HS-5 (cell line): Measurements from ENCODE around the gene POU2AF1.
"Not testable (repeated sequence)": the region's sequence is repeated elsewhere in the genome, so short reads cannot be mapped to it uniquely, and the experiment has no call there.

Source experiments
- DNase-seq: peaks from one replicate; pipeline ENCODE4 v3.0.0-alpha.2; 2012; ENCODE audit warnings: low read depth

The POU2AF1 gene

DNA sequence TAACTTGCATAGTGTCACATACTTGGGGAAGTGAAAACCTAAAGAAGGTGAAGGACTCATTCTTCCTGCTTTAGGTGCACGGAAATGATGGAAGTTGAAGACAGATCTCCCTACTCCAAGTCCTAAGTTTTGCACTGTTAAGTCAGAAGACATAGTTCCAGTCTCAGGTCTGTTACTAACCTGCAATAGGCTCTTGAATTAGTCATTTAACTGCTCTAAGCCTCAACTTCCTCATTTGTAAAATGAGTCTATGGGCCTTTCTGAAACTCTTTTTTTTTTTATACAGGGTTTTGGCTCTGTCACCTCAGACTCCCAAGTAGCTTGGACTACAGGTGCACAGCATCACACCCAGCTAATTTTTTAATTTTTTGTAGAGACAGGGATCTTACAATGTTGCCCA, 30.8 kb upstream of the POU2AF1 start:
- no peak for DNase-seq

DNA sequence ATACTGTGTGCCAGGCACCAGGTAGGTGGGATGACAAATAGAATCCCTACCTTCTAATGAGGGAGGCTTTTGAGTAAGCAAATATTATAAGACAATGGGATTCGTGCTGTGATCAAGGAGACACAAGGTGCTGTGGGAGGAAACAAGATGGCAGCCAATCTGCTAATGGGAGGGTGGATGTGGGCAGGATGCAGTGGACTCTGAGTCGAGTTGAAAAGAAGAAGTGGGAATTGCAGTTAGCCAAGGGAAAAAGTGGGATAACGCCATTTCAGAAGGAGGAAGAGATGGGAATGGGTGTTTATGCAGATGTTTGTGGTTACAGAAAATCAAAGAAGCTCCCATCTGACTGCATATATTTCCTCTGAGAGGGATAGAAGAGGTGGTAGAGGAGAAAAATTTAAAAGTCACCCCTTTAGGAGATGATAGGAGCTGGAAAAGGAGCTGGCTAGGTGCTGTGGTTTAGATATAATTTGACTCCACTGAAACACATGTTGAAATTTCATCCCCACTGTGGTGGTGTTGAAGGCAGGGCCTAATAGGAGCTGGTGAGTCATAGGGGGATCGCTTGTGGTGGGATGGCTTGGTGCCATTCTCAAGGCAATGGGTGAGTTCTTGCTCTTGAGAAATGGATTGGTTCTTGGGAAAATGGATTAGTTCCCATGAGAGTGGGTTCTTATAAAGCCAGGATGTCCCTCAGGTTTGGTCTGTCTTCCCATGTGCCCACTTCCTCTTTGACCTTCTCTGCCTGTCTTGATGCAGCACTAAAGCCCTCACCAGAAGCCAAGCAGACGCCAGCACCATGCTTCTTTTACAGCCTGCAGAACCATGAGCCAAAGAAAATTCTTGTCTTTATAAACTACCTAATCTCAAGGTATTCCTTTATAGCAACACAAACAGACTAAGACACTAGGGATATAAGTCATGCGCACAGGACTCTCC, 30.0 kb upstream of the POU2AF1 start:
- no peak for DNase-seq

DNA sequence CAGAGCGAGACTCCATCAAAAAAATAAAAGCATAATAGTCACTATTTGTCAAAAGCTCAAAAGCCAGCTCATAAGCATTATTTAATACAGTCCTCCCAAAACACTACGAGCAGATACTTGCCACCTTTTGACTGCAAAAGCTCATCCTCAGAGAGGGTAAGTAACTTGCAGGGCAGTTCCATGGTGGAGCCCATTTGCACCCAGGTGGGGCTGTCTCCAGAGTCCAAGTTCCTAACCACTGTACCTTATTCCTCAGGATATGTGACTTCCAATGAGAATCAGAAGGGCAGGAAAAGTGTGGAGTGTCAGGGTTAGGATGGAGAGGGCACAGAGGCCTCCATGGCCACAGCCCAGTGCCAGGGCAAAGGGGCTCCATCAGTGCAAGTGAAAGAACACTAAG, 28.6 kb upstream of the POU2AF1 start:
- no peak for DNase-seq

DNA sequence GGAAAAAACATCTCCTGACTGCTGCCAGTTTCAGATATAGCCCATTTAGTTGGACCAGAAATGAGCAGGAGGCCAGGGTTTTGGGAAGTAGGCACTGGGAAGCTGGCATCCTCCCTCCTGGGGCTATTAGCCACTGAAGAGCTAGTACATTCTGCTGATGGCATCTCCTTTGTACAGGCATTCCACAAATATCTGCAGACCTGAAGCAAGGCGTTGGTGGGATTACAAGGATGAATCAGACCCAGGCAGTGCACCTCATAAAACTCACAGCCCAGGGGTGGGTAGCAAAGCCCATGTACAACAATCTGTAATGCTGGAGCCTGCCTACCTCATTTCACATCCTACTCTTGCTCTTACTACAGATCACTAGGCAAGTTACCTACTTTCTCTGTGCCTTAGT, 27.5 kb upstream of the POU2AF1 start:
- DNase-seq, result no peak

DNA sequence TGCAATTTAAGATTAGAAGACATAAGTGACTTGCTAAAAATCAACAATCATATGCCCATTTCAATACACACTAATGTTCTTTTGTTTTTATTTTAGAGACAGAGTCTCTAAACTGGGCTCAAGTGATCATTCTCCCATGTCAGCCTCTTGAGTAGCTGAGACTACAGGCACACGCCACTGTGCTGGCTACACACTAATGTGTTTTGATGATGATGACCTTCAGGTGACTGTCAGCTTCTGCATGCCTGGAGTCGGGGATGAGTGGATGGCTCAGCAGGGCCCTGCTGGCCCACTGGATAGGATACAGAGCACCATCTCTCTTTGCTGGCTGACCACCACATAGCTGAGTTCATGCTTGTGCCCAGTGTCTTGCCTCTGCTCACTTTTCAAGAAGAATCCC, 27.0 kb upstream of the POU2AF1 start:
- no peak for DNase-seq

DNA sequence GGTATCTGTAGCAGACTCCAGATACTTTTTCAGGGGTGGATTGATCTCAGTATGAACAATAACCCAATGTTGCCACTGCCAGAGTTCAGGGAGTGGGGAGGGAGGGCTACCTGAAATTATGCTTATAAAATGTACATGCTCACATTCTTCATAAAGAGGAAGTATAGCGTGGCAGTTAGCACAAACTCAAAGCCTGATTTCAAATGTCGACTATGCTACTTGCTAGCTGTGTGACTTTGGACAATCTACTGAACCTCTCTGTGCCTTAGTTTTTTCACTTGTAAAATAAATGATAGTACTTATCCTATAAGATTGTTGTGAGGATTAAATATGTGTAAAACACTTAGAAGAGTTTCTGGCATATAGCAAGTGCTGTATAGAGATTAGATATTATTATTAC, 26.5 kb upstream of the POU2AF1 start:
- DNase-seq, result no peak

DNA sequence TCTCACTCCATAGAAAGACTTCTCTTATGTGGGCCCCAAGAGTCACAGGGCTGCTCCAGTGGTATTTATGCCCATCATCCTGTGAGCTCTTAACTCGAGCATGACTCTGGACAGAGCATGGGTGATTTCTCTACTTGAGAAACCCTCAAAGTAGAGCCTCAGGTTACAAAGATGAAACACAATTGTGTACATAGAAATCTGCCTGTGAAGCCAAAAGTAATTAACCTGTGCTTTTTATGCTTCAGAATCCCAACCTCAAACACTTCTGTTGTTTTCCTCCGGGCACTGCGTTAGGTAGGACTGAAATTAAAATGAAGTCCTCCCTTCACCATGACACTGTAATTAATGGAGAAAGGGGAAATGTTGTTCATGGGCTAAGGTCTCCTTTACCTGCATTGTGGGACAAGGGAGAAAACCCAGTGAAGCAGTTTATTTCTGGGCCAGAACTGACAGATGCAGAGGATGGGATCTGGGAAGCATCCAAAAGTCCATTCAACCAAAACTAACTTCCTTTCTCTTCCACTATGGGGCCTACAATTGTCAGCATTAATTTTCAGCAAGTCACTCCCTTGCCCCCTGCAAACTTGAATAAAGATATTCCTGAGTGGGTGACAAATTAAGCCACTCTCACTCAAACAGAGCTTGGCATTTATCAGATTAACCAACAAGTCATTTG, 24.1 kb upstream of the POU2AF1 start:
- no peak for DNase-seq

DNA sequence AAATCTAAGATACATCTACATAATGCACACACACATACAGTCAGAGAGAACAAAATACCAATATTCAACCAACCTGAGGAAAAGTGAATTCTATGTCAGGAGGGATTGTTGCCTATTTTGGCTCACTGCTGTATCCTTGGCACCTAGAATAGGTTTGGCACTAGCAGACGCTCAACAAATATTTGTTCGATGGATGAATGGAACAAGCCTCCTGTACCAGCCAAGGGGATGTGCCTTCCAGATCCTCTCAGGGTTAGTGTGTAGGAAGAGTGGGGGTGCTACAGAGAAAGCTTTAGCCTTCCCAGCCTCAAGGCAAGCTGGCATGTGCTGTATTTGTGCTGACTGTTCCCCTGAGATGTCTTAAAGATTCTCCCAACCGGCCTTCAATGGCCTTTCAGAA, 23.3 kb upstream of the POU2AF1 start:
- DNase-seq, result no peak

DNA sequence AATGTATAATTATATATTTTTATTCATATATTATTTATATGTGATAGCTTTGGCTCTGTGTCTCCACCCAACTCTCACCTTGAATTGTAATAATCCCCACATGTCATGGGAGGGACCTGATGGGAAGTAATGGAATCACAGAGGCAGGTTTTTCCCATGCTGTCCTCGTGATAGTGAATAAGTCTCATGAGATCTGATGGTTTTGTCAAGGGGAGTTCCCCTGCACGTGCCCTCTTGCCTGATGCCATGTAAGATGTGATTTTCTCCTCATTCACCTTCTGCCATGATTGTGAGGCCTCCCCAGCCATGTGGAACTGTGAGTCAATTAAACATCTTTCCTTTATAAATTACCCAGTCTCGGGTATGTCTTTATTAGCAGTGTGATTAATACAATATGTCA, 22.9 kb upstream of the POU2AF1 start:
- DNase-seq, result not testable (repeated sequence)

DNA sequence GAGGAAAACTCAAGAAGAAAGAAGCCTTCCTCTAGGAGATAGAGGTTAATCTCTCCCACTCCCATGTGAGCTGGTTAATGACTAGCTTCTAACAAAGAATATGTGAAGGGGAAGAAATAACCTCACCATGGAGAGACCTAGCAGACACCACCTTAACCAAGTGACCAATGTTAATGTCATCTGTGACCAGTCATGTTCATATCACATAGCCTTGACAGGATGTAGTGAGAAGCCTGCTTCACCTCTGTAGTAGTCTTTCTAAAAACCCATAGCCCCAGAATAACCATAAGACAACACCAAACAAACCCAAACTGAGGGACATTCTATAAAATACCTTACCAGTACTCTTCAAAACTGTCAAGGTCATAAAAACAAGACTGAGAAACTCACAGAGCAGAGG, 21.5 kb upstream of the POU2AF1 start:
- no peak for DNase-seq

DNA sequence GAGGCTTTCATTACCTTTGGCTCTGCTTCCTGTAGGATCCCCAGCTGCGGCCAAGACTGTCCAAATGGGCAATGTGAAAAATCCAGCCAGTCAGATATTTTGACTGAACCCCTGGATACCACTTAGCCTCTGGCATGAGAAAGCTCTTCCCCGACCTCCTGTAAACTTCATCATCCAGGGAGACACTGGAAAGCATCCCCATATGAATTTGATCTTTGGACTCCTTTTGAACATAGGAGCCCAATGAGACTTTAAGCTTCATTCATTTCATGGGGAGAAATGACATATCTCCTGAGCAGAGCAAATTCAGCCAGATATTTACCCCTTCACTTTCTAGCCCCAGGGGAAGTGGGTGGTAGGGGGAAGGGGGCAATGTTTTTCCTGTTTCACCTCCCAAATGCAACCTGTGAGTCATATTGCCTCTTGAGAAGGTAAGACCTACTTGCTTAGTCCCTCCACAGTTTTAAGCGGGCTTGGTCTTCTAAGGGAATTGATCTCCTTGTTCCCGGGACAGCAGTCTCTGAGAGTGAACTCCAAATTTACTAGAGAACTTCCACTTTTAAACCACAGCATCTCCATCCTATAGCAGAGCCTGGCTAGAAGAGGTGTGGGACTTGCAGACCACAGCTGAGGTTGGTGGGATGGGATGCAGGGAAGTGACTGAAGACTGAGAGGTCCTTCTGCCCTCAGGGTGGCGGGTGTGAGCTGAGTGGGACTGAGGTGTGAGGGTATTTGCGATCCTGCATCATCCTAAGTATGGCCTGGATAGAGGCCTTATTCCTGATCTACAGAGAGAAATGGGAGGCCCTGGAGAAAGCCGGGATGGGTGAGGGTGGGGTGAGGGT, 20.3 kb upstream of the POU2AF1 start:
- DNase-seq, result no peak

DNA sequence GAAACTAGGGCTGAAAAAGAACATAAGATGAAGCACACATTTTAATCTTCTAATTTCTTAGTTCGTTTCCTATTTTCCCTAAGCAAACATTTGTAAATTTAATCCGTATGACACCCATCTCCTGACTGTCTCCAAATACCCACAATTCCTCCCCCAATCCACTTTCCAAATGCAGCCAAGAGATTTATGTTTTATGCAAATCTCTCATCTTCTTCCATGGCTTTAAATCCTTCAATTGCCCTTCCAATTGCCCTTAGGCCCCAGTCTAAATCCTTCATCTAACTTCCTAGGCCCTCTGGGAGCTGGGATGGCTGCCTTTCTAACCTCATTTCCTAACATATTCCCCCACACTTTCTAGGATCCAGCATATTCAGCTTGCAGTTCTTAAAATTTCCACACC, 18.0 kb upstream of the POU2AF1 start:
- no peak for DNase-seq

DNA sequence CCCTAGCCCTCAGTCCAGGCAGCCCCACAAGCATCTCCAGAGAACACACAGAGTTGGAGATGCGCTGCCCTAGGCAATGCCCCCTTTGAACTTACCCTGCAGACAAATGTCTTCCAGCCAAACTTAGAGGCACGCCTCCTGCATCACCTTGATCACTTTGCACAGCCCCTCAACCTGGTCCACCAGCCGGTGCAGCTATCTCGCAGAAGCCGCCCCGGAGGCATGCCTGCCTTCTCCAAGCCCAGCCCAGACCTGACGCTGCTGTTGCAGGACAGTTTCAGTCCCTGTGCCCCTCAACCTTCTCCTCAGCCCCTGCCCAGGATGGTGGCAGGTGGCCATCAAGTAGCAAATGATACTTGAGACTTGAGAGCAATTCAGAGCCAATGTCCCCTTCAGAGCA, 16.7 kb upstream of the POU2AF1 start:
- DNase-seq, result no peak

DNA sequence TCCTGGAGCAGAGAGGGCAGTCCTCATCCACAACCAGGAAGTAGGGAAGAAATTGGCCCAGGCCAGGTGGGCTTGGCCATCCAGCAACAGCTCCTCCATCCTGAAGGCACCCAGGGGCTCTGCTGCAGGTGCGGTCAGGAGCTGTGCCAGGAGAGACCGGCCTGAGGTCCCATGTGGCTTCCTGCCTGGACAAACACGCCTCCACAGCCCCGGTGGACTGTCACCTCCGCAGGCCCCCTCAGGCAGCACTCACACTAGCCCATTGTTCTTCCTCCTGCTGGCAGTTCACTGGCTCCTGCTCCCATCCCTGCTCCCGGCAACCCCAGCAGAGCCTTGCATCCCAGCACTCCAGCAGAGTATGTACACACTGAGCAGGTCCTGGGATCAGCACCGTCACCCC, 16.0 kb upstream of the POU2AF1 start:
- no peak for DNase-seq

DNA sequence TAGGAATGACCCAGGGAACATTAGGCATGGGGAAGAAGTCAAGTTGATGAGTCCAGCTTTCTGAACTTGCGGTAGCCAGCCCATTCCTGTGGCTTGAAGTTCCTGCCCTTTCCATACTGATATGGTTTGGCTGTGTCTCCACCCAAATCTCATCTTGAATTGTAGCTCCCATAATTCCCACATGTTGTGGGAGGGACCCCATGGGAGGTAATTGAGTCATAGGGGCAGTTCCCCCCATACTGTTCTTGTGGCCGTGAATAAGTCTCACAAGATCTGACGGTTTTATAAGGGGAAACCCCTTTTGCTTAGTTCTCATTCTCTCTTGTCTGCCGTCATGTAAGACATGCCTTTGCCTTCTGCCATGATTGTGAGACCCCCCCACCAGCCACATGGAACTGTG, 15.1 kb upstream of the POU2AF1 start:
- DNase-seq, result not testable (repeated sequence)

DNA sequence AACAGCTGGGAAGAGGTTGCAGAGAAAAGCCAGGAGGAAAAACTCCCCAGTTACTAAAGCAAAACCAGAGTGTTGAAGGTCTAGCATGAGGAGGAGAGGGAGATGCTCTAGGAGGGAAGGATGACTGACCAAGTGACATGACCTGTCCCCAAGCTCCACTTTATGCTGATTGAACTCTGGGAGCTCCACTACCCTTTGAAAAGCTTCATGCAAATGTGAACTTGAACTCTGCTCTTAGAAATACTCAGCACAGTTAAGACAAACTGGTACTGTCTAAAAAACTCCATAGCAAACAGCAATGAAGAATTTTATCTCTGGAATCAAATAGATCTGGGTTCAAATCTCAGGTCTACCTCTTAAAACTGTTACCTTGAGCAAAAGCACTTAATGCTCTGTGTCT, 14.5 kb upstream of the POU2AF1 start:
- no peak for DNase-seq

DNA sequence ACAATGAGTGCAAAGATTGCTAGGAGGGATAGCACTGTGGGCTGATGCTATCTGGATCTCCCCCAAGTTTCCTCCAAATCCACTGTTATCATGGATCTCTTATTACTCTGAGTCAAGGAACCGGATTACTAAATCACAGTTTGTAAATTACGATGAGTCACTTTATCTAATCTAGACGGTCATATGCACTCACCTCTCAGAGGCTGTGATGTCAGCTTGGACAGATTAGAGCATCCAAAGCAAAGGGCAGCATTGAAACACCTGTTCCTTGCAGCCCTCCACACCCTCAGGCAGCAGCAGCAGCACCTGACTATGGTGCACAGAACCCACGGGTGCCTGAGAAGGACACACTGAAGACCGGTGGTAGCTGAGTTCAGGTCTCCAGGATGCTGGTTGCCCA, 14.0 kb upstream of the POU2AF1 start:
- no peak for DNase-seq

DNA sequence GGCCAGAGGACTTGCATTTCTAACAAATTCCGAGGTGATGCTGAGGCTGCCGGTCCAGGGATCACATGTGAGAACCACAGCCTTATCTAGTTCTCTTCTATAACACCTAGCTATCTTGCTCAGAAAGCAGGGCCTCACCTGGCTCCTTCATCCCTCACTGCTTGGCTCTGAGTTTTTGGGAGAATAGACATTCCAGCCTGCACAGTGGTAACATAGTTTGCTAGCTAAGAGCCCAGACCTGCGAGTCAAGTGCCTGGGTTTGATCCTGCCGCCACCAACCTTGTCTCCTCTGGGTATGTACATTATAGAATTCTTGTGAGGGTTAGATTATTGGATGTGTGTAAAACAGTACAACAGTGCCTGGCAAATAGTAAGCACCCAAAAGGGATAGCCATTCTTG, 13.5 kb upstream of the POU2AF1 start:
- DNase-seq, result no peak

DNA sequence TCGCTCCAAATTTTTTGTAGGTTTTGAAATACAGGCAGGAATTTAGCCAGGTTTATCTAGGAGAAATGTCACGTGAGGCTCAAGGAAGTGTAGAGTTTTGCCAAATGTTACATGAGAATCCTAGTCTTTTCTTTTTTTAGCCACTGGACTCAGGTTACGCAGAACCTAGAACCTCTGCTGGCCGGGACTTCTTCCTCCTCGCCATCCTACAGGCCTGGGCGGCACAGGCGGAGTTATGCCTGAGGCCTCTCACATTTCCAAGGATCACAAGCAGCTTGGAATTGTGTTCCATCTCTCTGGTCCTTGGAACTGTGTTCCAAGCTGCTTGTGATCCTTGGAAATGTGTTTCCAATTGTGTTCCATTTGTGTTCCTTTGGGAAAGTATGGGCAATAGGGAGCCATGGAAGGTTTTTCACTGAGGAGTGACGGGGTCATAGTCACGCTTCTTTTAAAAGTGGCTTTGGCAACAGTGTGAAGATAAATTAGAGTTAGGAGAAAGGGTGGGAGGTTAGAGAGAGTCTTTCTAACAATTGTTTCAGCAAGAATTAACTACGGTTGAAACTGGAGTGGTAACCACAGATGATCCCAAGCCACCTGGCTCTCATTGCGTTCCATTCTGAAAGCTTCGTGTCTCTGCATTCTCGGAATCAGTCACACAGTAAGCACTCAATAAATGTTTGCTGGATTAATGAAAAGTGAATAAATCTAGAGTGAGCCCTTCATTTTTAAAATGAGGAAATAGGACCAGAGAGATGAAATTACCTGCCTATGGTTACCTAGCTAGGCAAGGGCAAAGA, 12.5 kb upstream of the POU2AF1 start:
- DNase-seq, result no peak

DNA sequence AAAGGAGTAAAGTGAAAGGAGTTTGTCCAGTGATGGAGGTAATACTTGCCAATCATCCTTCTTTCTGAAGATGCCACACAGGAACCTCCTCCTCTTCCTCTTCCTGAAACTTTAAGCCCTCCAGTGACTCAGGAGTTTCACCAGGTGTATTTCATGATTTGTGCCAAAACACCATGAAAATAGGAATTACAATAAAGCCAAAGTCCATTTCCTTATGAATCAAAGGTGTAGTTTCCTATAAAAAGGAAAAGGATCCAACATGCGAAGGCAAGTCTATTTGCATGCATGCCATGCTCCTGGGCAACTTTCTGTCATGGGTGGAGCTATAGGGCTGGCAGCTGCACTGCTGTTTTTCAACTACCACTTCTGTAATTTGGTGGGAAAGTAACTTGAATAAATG, 9.8 kb upstream of the POU2AF1 start:
- DNase-seq, result no peak

DNA sequence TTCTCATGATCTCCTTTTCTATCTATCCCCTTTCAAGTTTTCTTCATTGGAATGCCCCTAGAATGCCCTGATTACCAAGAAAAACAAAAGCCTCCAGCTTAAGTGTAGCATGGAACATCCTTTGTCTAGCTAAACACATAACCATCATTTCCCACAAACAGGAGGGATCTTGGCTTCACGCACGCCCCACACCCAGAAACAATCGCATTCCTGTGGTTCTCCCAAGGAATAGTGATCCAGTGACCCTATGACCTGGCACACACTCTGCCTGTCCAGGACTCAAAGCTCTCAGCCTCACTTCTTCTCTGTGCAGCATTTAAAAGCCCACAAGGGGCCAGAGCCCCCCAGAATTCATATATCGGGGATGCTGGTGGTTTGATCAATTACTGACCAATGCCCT, 9.3 kb upstream of the POU2AF1 start:
- no peak for DNase-seq

DNA sequence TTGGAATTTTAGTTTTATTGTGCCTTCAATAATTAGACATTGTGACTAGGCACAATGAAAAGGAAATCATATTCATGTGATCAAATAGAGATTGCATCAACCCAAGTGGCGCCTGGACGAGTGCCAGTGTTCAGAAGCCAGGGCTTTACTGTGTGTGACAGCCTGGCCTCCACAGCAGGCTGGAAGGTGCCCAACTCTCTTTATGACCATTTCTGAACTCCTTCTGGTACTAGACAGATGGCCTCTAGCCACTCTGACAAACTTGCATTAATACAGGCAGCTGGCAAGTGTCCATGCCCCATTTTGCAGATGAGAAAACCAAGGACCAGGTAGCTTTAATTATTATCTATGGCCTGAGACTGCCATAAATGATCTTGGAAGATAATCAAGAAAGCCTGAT, 8.3 kb upstream of the POU2AF1 start:
- no peak for DNase-seq
